ENCODE results near the gene DLEC1.
A peak's percentile ranks its signal among the peaks of the same experiment; 100 is the strongest.

The DLEC1 gene

DNA sequence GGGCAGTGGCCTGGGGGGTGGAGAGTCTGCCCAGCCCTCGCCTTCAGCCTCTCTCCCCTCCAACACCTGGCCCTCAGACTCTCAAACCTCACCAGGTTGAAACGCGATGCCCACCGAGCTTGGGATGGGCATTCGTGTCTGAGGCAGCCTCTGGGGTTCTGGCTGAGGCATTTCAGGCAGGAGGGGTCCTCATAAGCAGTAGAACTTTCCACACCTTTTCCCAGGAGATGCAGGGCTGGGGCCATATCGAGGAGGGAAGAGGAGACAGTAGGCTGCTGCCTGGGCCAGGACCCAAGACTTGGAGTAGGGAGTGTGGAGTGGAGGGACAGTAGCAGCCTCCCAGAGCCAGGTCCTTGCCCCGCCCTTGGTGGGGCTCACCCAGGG lies 73.4 kb downstream of the DLEC1 start:
- Mint-ChIP-seq H3K4me3 (no peak overlapping the region), H3K9me3 (no peaks in the 10 kb centered on the region), H3K27ac (no peak overlapping the region), H3K27me3 (no peaks in the 10 kb centered on the region), H3K4me1 (no peaks in the 10 kb centered on the region), H3K36me3 (peaks cover 2% of the 10 kb centered on the region)

DNA sequence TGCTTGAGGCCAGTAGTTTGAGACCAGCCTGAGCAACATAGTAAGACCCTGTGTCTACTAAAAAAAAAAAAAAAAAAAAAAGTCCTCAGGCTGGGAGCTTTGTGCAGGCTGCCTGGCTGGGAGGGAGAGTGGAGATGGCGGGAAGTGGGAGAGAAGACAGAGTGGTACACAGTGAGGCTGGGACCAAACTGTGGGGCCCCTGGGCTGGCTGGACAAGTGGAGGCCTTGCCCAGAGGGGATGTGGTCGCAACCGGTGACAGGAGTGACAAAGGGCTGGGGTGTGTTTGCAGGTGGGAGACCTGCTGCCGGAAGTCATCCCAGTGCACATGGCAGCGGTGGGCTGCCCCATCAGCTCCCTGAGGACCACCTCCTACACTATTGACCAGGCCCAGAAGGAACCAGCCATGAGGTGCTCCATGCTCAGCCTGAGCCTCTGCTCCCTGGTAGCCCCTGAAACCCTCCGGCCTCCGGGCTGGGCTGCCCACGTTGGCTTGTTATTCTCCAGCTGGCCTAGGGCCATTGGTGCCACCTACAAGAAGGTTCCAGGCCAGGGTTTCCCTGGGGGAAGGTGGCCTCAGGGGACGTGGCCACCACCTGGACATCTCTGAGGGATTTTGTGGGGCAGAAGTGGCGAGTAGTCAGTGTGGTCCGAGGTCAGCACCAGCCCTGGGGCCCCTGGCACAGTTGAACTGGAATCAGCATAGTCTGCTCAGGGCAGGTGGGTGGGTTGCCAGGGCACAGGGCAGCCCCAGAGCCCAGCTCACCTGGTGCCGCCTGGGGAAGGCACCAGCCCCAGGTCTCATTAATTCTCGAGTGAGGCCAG lies 75.3 kb downstream of the DLEC1 start:
- H3K4me1 Mint-ChIP-seq = peaks cover 7% of the 10 kb centered on the region
- H3K9me3 Mint-ChIP-seq = no peaks in the 10 kb centered on the region
- H3K36me3 Mint-ChIP-seq = no peaks in the 10 kb centered on the region
- H3K27ac Mint-ChIP-seq = no peak overlapping the region
- no peak overlapping the region for H3K4me3 Mint-ChIP-seq
- no peaks in the 10 kb centered on the region for H3K27me3 Mint-ChIP-seq

DNA sequence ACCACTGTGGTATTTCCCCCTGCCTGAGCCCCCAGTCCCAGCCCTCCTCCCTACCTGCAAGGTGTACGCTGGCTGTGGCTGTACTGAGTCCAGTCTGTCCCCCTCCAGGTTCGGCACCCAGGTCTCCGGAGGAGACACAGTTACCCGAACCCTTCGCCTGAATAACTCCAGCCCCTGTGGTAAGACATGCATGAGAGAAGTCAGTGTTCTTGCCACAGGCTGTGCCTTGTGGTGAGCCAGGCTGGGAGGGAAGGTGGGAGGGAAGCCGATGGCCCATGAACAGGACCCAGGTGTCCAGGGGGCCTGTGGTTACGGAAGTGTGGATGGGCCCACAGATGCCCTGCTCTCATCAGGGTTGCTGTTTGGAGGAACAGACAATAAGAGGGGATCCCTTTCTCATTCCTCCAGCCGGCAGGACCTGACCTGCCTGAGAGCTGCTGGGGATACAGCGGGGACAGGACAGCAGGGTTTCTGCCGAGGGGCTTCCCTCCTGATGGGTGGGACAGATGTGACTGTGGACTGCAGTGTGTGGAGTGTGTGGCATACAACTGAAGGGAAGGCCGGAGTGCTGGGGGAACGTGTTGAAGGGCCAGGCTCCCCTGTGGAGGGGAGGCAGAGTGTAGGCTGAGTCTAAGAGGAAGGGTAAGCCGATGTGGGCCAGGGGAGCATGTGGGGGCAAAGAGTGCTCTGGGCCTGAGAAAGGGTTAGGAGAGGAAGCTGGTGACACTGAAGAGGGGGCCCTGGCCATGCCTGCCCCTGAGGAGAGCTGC lies 76.1 kb downstream of the DLEC1 start:
- Mint-ChIP-seq H3K4me3 (no peak overlapping the region), H3K27ac (no peak overlapping the region), H3K27me3 (no peaks in the 10 kb centered on the region), H3K4me1 (peaks cover 7% of the 10 kb centered on the region), H3K36me3 (no peaks in the 10 kb centered on the region), H3K9me3 (no peaks in the 10 kb centered on the region)

DNA sequence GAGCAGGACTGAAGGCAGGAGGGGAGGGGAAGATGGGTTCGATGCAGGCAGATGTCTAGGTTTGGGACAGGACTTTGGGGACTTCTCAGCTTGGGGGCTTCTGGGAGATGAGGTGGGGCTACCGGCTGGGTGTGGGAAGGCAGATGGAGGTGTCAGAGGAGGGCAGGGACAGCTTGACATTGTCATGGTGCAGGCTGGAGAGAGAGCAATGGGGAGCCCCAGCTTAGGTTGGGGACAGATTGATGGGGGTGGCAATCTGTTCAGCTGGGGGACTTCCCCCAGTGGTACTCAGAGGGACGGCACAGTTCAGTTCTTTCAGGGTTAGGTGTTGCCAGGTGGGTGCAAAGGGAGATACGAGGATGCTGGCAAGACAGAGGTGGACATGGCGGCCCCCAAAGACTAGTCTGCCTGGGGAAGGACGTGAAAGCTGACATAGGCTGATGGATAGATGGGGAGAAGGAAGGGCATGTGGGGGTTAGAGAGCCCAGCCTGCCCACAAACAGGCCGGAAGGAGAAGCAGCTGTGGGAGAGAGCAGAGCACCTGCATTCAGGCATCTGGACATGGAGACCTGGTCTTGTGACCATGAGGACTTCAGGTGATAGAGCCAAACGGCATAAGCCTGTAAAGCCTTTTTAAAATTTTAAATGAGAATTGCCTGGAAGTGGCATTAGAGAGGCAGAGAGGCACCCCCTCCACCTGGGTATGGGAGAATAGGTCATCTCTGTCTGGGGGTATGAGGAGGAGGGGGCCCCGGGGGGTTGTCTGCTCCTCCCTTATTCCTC lies 76.8 kb downstream of the DLEC1 start:
- no peak overlapping the region for H3K4me3 Mint-ChIP-seq
- H3K9me3 Mint-ChIP-seq = no peaks in the 10 kb centered on the region
- H3K27me3 Mint-ChIP-seq = no peaks in the 10 kb centered on the region
- H3K4me1 Mint-ChIP-seq = peaks cover 7% of the 10 kb centered on the region
- no peaks in the 10 kb centered on the region for H3K36me3 Mint-ChIP-seq
- no peak overlapping the region for H3K27ac Mint-ChIP-seq

DNA sequence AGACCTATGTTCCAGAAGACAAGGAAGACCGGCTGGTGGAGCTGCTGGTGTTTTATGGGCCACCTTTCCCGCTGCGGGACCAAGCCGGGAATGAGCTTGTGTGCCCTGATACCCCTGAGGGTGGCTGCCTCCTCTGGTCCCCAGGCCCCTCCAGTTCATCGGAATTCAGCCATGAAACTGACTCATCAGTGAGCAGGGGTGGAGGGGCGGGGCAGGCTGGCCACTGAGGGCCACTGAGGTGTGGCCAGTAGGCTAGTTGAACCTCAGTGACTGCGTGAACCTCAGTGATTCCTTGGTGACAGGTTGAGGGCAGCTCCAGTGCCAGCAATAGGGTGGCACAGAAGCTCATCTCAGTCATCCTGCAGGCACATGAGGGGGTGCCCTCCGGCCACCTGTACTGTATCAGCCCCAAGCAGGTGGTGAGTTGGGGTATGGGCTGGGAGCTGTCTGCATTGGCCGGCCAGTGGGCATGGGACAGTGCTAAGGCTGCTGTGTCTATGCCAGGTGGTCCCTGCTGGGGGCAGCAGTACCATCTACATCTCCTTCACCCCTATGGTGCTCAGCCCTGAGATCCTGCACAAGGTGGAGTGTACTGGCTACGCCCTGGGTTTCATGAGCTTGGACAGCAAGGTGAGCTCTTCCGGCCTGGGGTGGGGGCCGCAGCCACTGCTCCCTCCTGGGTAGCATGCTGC lies 77.6 kb downstream of the DLEC1 start:
- Mint-ChIP-seq H3K4me1 (peaks cover 7% of the 10 kb centered on the region), H3K27me3 (no peaks in the 10 kb centered on the region), H3K27ac (no peak overlapping the region), H3K4me3 (no peak overlapping the region), H3K36me3 (no peaks in the 10 kb centered on the region), H3K9me3 (no peaks in the 10 kb centered on the region)

DNA sequence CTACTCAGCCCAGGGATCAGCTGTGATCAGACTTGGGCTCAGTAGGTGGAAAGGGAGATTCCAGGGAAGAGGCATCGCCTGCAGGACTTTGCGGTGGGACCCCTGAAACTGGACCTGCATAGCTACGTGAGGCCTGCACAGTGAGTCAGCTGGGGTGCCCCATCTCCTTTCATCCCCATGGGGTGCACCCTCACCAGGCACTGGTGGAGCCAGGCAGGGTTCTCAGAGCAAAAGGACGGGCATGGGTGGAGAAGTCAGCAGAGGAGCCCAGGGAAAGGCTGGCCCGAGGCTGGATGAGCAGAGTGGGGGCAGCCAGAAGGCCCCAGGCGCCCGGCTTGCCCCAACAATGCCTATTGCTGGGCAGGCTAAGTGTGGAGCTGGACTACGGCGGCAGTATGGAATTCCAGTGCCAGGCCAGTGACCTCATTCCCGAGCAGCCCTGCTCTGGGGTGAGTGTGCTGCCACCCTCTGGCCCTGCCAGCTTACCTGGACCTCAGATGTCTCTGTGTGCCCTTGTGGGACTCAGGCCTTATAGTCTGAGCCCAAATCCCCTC lies 78.2 kb downstream of the DLEC1 start:
- Mint-ChIP-seq H3K27ac (no peak overlapping the region), H3K27me3 (no peaks in the 10 kb centered on the region), H3K4me3 (no peak overlapping the region), H3K9me3 (no peaks in the 10 kb centered on the region), H3K36me3 (no peaks in the 10 kb centered on the region), H3K4me1 (peaks cover 7% of the 10 kb centered on the region)

DNA sequence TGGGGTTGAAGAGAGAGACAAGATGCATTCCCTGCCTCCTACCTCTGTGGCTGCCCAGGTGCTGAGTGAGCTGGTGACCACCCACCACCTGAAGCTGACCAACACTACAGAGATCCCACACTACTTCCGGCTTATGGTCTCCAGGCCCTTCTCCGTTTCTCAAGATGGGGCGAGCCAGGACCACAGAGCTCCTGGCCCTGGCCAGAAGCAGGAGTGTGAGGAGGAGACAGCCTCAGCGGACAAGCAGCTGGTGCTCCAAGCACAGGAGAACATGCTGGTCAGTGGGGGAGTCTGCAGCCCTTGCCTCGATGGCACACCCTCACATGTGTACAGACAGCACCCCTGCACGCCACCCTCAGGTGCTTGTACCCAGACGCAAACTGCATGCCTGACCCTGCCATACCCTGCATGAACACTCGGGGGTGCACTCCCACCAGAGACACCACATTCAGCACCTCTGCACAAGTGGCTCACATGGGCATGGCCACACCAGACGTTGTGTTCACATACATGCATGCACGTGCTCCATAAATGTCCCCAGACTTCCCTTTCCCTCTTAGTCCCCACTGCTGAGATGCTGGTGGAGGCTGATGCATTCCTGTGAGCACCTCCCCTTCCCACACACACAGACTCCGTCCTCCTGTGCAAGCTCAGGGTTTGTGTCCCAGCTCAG lies 78.9 kb downstream of the DLEC1 start:
- H3K36me3 Mint-ChIP-seq = no peaks in the 10 kb centered on the region
- peaks cover 7% of the 10 kb centered on the region for H3K4me1 Mint-ChIP-seq
- H3K4me3 Mint-ChIP-seq = no peak overlapping the region
- H3K9me3 Mint-ChIP-seq = no peaks in the 10 kb centered on the region
- H3K27ac Mint-ChIP-seq = no peak overlapping the region
- no peaks in the 10 kb centered on the region for H3K27me3 Mint-ChIP-seq

DNA sequence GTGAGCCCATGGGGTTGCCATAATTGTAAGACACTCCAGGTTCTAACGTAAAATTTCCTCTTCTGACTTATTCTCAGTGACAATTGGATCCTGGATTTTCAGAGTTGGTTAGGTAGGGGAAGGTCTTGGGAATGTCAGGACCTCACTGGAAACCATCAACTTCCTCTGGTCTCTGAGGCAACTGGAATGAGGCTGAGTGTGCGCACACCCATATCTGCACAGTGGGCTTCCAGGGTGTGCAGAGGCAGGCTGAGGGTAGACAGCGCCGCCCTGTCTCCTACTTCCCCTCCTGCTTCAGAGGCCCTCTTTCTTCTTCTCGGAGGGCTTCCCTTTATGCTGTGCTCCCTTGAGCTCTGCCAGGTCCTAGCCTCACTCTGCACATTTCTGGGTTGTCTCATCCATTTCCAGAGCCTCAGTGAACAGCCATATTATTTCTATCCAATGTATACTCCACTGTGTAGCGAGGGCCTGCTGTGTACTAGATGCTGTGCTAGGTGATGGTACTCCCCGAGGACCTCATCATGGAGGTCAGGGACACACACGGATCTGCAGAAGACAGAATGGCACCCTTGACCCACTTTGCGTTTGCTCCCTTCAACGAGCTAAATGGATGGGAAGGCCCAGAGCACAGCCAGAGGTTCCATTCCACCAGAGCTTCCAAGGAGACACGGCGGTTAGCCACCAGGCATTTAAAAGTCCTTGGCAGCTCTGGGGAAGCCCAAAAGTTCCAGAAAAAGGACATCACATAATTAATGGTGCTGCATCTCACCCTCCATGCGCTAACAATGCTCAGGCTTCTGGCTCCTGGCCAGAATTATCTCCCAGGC lies 79.6 kb downstream of the DLEC1 start:
- Mint-ChIP-seq H3K4me1 (peaks cover 7% of the 10 kb centered on the region), H3K27ac (no peak overlapping the region), H3K27me3 (no peaks in the 10 kb centered on the region)

DNA sequence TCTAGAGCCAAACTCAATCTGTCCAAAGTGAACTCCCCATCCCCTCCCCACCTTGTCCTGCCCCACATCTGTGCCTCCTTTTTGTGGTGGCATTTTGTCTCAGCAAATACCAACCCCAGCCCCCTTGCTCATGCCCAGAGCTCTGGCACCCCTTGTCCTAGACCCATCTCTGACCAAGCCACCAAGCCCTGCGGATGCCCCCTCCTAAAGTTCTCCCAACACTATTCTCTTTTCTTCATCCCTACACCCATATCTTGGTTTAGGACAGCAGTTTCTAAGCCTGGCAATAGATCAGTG lies 80.2 kb downstream of the DLEC1 start:
- Mint-ChIP-seq H3K4me3 (no peak overlapping the region), H3K27me3 (no peaks in the 10 kb centered on the region), H3K9me3 (no peaks in the 10 kb centered on the region), H3K36me3 (no peaks in the 10 kb centered on the region), H3K4me1 (peaks cover 7% of the 10 kb centered on the region), H3K27ac (no peak overlapping the region)

More for the DNA sequence above, 79.6 kb downstream of the DLEC1 start:
- H3K36me3 Mint-ChIP-seq = no peaks in the 10 kb centered on the region
- H3K4me3 Mint-ChIP-seq = no peak overlapping the region
- H3K9me3 Mint-ChIP-seq = no peaks in the 10 kb centered on the region

DNA sequence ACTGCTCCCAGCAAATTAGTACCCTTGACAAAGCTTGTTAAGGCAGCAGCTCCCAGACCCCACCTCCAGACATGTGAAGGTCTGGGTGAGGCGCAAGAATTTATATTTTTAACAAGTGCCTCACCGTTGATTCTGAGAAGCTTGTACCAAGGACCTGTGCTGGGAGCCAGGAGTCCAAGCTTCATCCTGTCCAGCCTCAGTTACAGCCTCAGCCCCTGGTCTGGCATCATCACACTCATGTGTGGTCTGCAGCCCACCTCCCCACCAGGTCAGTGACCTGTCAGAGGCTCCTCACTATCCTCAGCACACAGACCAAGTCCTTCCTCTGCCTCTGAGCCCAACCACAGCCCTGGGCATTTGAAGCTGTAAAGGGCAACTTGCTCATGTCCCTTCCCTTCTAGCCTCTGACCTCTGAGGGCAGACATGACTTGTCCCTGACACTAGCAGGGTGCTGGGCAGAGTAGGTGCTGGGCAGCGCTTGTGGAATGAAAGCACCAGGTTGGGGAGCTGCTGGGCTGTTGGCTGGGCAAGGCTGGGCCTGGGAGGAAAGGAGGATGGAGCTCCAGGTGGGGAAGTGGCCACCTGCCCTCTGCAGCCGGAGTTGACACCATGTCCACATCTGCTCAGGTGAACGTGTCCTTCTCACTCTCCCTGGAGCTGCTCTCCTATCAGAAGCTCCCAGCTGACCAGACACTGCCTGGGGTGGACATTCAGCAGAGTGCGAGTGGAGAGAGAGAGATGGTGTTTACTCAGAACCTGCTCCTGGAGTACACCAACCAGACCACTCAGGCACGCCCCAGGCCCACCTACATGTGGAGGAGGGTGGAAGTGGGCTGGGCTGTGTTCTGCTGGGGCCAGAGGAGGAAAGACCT lies 81.0 kb downstream of the DLEC1 start:
- Mint-ChIP-seq H3K4me1 (peaks cover 7% of the 10 kb centered on the region), H3K9me3 (no peaks in the 10 kb centered on the region), H3K27ac (peak overlapping the region; percentile 41), H3K36me3 (peaks cover 3% of the 10 kb centered on the region), H3K4me3 (no peak overlapping the region), H3K27me3 (no peaks in the 10 kb centered on the region)

DNA sequence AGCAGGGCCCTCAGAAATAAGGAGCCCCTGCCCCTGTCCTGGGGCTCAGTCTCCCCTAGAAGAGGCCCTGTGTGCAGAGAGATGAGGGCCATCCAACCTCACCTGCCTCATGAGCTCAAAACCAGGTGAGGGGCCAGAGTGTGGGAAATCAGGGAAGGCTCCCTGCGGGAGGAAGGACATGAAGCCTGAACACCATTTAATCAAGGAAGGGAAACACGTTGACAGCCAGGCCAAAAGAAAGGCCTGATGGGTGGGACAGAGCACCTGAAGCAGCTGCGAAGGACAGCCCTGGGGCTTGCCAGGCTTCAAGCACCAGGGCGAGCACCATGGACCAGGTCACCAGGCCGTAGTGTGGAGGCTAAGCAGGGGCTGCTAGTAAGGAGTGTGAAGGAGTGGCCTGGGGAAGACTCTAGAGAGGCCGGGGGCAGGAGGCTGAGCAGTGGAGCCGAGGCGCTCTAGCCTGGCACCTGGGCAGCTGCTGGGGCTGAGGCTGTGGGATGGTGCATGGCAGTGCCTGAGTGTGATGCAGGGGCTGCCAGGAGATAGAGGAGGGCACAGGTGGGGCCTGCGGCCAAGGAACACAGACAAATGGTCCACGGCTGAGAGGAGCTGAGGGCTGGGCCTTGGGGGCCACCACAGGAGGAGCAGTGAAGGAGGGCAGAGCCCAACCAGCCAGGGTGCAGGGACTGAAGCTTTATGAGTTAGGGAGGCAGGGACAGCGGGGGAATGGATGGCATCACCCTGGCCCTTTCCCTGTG lies 81.9 kb downstream of the DLEC1 start:
- H3K36me3 Mint-ChIP-seq = peaks cover 4% of the 10 kb centered on the region
- peaks cover 7% of the 10 kb centered on the region for H3K4me1 Mint-ChIP-seq
- no peaks in the 10 kb centered on the region for H3K9me3 Mint-ChIP-seq
- no peak overlapping the region for H3K4me3 Mint-ChIP-seq
- H3K27ac Mint-ChIP-seq = peak overlapping the region; percentile 88
- H3K27me3 Mint-ChIP-seq = no peaks in the 10 kb centered on the region

DNA sequence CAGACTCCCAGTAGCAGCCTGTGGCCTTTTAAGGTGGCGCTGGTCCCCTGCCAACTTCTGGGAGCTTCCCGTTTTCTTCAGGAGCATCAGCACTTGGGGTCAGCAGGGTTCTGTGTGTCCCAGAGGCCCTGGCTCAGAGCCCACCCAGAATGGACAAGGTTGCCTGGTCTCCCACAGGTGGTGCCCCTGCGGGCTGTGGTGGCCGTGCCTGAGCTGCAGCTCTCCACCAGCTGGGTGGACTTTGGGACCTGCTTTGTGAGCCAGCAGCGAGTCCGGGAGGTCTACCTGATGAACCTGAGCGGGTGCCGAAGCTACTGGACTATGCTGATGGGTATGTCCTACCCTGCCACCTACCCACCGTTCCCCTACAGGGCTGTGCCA lies 82.4 kb downstream of the DLEC1 start:
- no peak overlapping the region for H3K27ac Mint-ChIP-seq
- no peaks in the 10 kb centered on the region for H3K27me3 Mint-ChIP-seq
- no peak overlapping the region for H3K4me3 Mint-ChIP-seq
- no peaks in the 10 kb centered on the region for H3K9me3 Mint-ChIP-seq
- peaks cover 7% of the 10 kb centered on the region for H3K4me1 Mint-ChIP-seq
- H3K36me3 Mint-ChIP-seq = peaks cover 4% of the 10 kb centered on the region

Measured in activated naive CD4-positive, alpha-beta T cell treated with anti-CD3 and anti-CD28 coated beads, Interleukin-2, amount 50 U/mL, for 24 hours (primary cell).